Measurements from ENCODE around the gene DNM1.

DNA sequence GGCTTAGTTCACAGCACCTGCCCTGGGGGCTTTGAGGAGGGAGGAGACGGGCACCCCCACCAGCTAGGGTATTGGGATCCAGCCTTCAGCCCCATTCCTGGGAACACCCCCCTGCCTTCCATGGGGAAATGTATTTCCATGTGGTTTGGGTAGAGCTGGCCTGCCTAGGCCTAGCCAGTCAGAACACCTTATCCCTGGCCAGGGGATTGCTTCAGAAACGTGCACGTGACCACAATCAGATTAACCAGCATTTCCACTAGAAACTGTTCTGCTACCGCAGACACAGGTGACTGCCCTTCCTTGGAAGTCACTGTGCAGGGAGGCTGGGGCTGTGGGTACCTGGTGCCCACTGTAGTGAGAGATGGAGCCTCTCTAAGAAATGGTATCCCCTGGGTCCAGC lies 29.1 kb upstream of the DNM1 start:
- TF ChIP-seq, protein P1, sequence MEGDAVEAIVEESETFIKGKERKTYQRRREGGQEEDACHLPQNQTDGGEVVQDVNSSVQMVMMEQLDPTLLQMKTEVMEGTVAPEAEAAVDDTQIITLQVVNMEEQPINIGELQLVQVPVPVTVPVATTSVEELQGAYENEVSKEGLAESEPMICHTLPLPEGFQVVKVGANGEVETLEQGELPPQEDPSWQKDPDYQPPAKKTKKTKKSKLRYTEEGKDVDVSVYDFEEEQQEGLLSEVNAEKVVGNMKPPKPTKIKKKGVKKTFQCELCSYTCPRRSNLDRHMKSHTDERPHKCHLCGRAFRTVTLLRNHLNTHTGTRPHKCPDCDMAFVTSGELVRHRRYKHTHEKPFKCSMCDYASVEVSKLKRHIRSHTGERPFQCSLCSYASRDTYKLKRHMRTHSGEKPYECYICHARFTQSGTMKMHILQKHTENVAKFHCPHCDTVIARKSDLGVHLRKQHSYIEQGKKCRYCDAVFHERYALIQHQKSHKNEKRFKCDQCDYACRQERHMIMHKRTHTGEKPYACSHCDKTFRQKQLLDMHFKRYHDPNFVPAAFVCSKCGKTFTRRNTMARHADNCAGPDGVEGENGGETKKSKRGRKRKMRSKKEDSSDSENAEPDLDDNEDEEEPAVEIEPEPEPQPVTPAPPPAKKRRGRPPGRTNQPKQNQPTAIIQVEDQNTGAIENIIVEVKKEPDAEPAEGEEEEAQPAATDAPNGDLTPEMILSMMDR (IDR thresholded peaks at IDR 0.05): no peak
- TF ChIP-seq POLR2A (IDR thresholded peaks at IDR 0.05): no peak

Measured in thyroid gland (tissue), 4 donors.